Suprapubic skin (tissue), 4 donors: ENCODE results near the gene FRMD4A.

Experiments used
- CTCF ChIP-seq, 2 donors: fragments of 200-600 bp in 1 of 2; fragments of 450-650 bp in 1 of 2; sonication (generic) in 1 of 2; IDR thresholded peaks; one replicate each; pipeline ENCODE4 v1.5.1; 2016 to 2019; ENCODE audit warnings: antibody characterized with exemption in 2 of 2, mild to moderate bottlenecking in 1 of 2, moderate library complexity in 1 of 2
- EP300 ChIP-seq: sonication (generic); formaldehyde crosslinking; IDR thresholded peaks from one replicate; pipeline ENCODE4 v1.6.1; 2017; ENCODE audit warnings: antibody characterized with exemption
- POLR2A ChIP-seq, 2 donors: fragments of 450-650 bp; IDR thresholded peaks; one replicate each; pipeline ENCODE4 v1.6.1; 2017; ENCODE audit warnings: antibody characterized with exemption in 2 of 2, mild to moderate bottlenecking in 2 of 2, moderate library complexity in 2 of 2
- POLR2AphosphoS5 ChIP-seq, 3 donors: sonication (generic); formaldehyde crosslinking; IDR thresholded peaks; one replicate each; pipeline ENCODE4 v1.6.1; 2017; ENCODE audit warnings: antibody characterized with exemption in 3 of 3

- TF ChIP-seq CTCF (IDR thresholded peaks at IDR 0.05) (no peak), POLR2A (IDR thresholded peaks at IDR 0.05) (no peak), POLR2AphosphoS5 (IDR thresholded peaks at IDR 0.05) (no peak), EP300 (no peak)
Measured at GRCh38 chr10:13789448-13789829, 541.3 kb downstream of the FRMD4A start.
